COLO668 (cell line): ENCODE data around the gene MYH11.
"Not testable (repeated sequence)": the region's sequence is repeated elsewhere in the genome, so short reads cannot be mapped to it uniquely, and the experiment has no call there.

ENCODE experiments used
- DNase-seq: peaks from one replicate; lab custom pipeline; 2025; ENCODE audit not compliant: unreplicated experiment; lab: John Stamatoyannopoulos, UW

Gene MYH11

GRCh38 chr16:15879255-15879811, 22.5 kb upstream of the MYH11 start:
- no peak for DNase-seq

GRCh38 chr16:15876503-15876902, 19.7 kb upstream of the MYH11 start:
- DNase-seq, result no peak

DNA sequence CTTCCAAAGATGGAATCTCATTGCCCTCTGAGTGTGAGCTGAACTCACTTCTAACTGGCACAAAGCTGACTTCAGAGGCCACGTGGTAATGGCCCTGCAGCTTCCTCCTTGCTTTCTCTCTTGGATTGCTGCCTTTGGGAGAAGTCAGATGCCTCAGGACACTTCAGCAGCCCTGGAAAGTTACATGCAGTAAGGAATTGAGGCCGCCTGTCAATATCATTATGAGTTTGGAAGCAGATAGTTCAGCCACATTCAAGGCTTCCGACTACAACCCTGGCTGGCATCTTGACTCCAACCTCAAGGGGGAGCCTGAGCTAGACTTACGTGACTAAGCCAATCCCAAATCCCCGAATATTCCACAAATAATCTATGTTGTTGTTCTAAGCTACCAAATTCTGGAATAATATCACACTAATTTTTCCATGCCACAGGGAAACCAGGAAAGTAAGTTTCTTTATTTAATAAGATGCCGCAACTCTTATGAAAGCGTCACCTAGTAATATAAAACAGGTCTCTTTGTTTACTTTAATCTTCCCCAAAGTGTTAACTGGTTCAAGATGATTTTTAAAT, 18.0 kb upstream of the MYH11 start:
- DNase-seq, result peak; percentile 22

DNA sequence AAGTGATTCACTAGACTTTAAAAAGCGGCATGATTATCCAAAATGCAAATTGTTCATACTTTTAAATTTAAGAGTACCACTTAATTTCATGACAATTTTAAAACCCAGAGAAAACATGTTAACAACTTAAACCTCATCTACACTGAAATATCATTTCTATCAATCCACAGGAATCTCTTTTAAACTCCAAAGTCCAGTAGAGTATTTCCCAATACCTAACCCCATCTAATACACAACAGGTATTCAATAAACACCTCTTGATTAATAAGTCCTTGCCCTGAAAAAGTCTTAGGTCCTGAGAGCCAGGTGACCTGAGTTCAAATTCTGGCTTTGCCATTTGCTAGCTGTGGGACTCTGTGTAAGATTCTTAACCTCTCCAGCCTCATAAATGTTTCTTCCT, 16.9 kb upstream of the MYH11 start:
- DNase-seq, result no peak

- no peak for DNase-seq
Measured at GRCh38 chr16:15873301-15873700, 16.5 kb upstream of the MYH11 start.

DNA sequence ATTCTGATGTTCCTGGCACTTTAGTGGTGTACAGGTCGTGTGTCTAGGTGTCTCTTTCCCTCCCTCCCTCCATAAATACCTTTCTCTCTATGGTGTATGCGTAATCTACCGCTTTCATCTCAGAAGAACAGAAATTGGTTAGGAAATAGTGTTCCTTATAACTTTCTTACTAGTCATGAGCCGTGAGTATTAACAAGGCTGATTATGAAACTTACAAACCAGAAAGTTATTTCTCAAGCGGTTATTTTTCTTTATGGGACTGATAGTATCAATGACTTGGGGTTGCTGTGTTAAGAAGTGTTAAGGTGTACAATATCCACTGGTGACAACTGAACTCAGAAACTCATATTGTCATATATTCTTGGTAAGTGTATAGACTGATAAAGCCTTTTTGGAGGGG, 13.2 kb upstream of the MYH11 start:
- no peak for DNase-seq

- no peak for DNase-seq
Measured at GRCh38 chr16:15866451-15866850, 9.6 kb upstream of the MYH11 start.

- DNase-seq, result no peak
Measured at GRCh38 chr16:15865742-15866141, 8.9 kb upstream of the MYH11 start.

- no peak for DNase-seq
Measured at GRCh38 chr16:15864939-15865338, 8.1 kb upstream of the MYH11 start.

DNA sequence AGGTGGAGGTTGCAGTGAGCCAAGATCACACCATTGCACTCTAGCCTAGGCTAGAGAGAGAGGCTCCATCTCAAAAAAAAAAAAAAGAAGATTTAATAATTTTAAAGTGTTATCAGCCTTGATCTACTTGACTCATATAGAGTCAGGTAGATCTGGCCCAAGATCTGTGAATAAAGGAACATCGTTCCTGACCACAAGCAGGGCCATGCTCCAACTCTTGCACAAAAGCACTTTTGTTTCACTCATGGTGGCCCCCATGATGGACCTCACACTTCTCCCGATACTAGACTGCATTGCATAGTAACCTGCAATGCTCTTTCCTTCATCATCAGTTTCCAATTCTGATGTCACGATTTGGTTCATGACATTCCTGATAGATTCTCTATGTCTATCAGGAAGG, 5.2 kb upstream of the MYH11 start:
- no peak for DNase-seq

GRCh38 chr16:15858921-15859668, 2.3 kb upstream of the MYH11 start:
- no peak for DNase-seq

DNA sequence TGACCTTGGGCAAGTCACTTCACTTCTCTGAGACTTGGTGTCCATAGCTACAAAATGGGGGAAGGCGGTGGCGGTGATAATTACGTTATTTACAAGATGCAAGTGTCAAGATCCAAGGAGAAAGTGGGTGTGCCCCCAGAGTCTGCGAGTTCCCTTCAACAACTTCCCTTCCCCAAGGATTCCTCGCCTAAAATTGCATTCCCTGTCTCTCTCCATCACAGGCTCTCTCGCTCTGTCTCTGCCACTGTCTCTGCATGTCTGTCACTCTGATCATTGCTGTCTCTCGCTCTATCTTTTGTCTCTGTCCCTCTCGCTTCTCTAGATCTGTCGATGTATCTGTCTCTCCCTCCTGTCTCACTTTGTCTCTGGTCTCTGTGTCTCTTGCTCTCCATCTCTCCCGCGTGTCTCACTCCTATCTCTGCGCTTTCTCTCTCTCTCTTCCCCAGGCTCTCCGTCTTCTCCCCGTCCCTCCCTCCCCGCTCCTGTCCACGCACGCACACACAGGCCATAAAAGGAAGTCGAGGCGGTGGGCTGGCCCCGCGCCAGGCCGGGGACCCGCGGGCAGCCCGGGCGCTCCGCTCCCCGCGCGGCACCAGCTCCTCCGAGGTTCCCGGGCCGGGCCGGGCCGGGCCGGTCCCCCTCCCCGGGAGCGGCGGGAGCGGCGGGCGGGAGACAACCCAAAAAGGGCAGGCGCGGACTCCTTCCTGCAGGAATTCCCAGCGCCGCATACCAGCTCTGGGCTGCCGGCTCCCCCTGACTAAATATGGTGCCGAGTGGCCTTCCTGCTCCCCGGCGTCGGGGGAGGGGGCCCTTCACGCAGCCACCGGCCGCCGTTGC, 1.1 kb upstream of the MYH11 start:
- DNase-seq, result no peak

DNA sequence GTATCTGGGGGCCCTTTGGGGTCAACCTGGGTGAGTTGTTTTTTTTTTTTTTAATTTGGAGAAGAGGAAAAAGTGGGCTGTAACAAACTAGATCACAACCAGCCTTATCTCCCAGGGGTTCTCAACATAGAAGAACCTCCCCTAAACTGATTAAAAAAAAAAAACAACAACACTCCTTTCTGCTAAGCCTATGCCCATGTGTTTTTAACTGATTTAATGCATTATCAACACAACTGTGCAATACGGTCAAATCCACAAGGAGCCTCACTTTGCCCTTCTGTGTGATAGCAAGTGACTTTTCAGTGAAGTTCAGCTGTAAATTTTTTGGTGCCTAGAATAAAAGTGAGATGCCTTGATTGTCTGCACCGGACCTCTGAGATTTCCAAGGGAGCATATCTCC, 646 bp downstream of the MYH11 start:
- no peak for DNase-seq

GRCh38 chr16:15855704-15856003, 1.2 kb downstream of the MYH11 start:
- DNase-seq, result no peak

- DNase-seq, result no peak
Measured at GRCh38 chr16:15854906-15855703, 1.7 kb downstream of the MYH11 start.

GRCh38 chr16:15854061-15854460, 2.8 kb downstream of the MYH11 start:
- DNase-seq, result no peak

DNA sequence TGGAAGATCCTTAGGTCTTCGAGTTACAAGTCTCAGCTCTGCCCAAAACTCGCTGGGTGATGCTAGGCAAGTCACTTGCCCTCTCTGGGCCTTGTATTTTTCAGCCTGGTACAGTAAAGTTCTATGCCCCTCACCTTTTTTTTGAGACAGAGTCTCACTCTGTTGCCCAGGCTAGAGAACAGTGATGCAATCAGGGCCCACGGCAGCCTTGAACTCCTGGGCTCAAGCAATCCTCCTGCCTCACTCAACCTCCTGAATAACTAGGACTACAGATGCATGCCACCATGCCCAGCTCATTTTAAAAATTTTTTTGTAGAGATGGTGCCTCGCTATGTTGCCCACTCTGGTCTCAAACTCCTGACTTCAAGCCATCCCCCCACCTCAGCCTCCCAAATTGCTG, 3.8 kb downstream of the MYH11 start:
- no peak for DNase-seq

GRCh38 chr16:15850555-15850954, 6.3 kb downstream of the MYH11 start:
- DNase-seq, result not testable (repeated sequence)

- DNase-seq, result no peak
Measured at GRCh38 chr16:15849209-15849981, 7.4 kb downstream of the MYH11 start.

- no peak for DNase-seq
Measured at GRCh38 chr16:15847611-15848175, 9.1 kb downstream of the MYH11 start.
